B cell (primary cell): ENCODE results near the gene NPRL2. TPM values are rescaled to one million over a fixed set of nuclear protein-coding genes. Genes with fewer than 3 reads are reported as not detected.

Experiments used
- ATAC-seq: fragments of 200-7000 bp; cut with Tn5 transposase; one replicate; pipeline ENCODE4 v1.10.0; 2021; ENCODE audit warnings: low read depth, mild to moderate bottlenecking, moderate number of reproducible peaks, moderate library complexity
- CTCF ChIA-PET: fragments of 350-600 bp; sonication (Branson Sonifier 250); formaldehyde crosslinking; loops from one replicate; lab custom pipeline; 2021; ENCODE audit warnings: antibody characterized with exemption, inconsistent platforms; lab: Charles Lee
- POLR2A ChIA-PET: fragments of 350-600 bp; sonication (Branson Sonifier 250); formaldehyde crosslinking; loops from one replicate; lab custom pipeline; 2021; ENCODE audit warnings: antibody characterized with exemption; lab: Charles Lee
- DNase-seq: peaks from one replicate; pipeline ENCODE4 v3.0.0; 2013
- H2AFZ ChIP-seq: 2 replicates; pipeline ENCODE4 v1.6.1; 2012; ENCODE audit warnings: mild to moderate bottlenecking, low read depth, low read length; ENCODE audit not compliant: insufficient read depth, poor library complexity, severe bottlenecking
- H3K27ac ChIP-seq, 2 donors: 1 replicate in 1 of 2; 2 replicates in 1 of 2; pipeline ENCODE4 v1.5.1; 2012 to 2013; ENCODE audit warnings: low read length in 2 of 2, mild to moderate bottlenecking in 2 of 2, moderate library complexity in 1 of 2
- H3K27me3 ChIP-seq, 4 experiments: fragments of 200-600 bp in 1 of 4; sonication (generic) in 1 of 4; replicated peaks in 1 of 4; 1 replicate in 2 of 4; 2 replicates in 2 of 4; pipeline versions ENCODE4 v1.6.1 to v1.7.0; 2013 to 2016; ENCODE audit warnings: low read length in 3 of 4, mild to moderate bottlenecking in 2 of 4, mixed read lengths in 1 of 4, moderate library complexity in 1 of 4; ENCODE audit not compliant: insufficient read depth in 4 of 4, control insufficient read depth in 3 of 4; ENCODE audit errors: control extremely low read depth in 1 of 4
- H3K36me3 ChIP-seq, 2 experiments: replicated peaks in 1 of 2; 1 replicate in 1 of 2; 2 replicates in 1 of 2; pipeline versions ENCODE4 v1.6.1 to v1.7.1; 2013; ENCODE audit warnings: low read length in 1 of 2; ENCODE audit not compliant: insufficient read depth in 2 of 2, control insufficient read depth in 1 of 2; ENCODE audit errors: control extremely low read depth in 1 of 2, extremely low read depth in 1 of 2
- H3K4me1 ChIP-seq, 2 donors: fragments of 200-600 bp in 1 of 2; sonication (generic) in 1 of 2; 1 replicate in 1 of 2; 2 replicates in 1 of 2; pipeline versions ENCODE4 v1.5.1 to v1.6.1; 2013 to 2017; ENCODE audit warnings: low read length in 2 of 2; ENCODE audit not compliant: control insufficient read depth in 2 of 2, insufficient read depth in 2 of 2
- H3K4me2 ChIP-seq: replicated peaks from 2 replicates; pipeline ENCODE3; 2012; ENCODE audit warnings: mild to moderate bottlenecking, low read depth, low read length; ENCODE audit not compliant: poor library complexity, severe bottlenecking
- H3K4me3 ChIP-seq, 5 experiments: fragments of 200-600 bp in 1 of 5; sonication (generic) in 1 of 5; 1 replicate in 3 of 5; 2 replicates in 2 of 5; pipeline versions ENCODE4 v1.5.1 to v1.7.0; 2011 to 2016; ENCODE audit warnings: low read length in 4 of 5, mild to moderate bottlenecking in 4 of 5, low read depth in 2 of 5, control low read depth in 1 of 5, moderate library complexity in 1 of 5; ENCODE audit not compliant: insufficient read depth in 1 of 5; ENCODE audit errors: control extremely low read depth in 1 of 5, extremely low read depth in 1 of 5
- H3K79me2 ChIP-seq: fragments of 200-600 bp; sonication (generic); one replicate; pipeline ENCODE4 v1.6.0; 2016; ENCODE audit warnings: low read length; ENCODE audit not compliant: control insufficient read depth, insufficient read depth
- H3K9ac ChIP-seq: fragments of 200-600 bp; sonication (generic); 2 replicates; pipeline ENCODE4 v1.6.1; 2017; ENCODE audit warnings: mild to moderate bottlenecking, low read length, moderate library complexity
- H3K9me3 ChIP-seq, 3 donors: one replicate each; pipeline versions ENCODE4 v1.6.1 to v1.7.1; 2013; ENCODE audit warnings: low read length in 2 of 3; ENCODE audit not compliant: control insufficient read depth in 2 of 3, insufficient read depth in 1 of 3; ENCODE audit errors: control extremely low read depth in 1 of 3
- H4K20me1 ChIP-seq: 2 replicates; pipeline ENCODE4 v1.6.0; 2012; ENCODE audit warnings: mild to moderate bottlenecking, low read length; ENCODE audit not compliant: insufficient read depth, control insufficient read depth, poor library complexity, severe bottlenecking
- H3K27ac Mint-ChIP-seq: one replicate; pipeline ENCODE4 v1.8.0; 2021; ENCODE audit warnings: mixed read lengths
- H3K27me3 Mint-ChIP-seq: one replicate; pipeline ENCODE4 v1.8.0; 2021; ENCODE audit warnings: mixed read lengths
- H3K4me1 Mint-ChIP-seq: one replicate; pipeline ENCODE4 v1.8.0; 2021; ENCODE audit warnings: mixed read lengths
- H3K4me3 Mint-ChIP-seq: one replicate; pipeline ENCODE4 v1.8.0; 2021; ENCODE audit warnings: mixed read lengths
- H3K9me3 Mint-ChIP-seq: one replicate; pipeline ENCODE4 v1.8.0; 2022; ENCODE audit warnings: mixed read lengths; ENCODE audit not compliant: insufficient read depth
- CTCF ChIP-seq: fragments of 200-600 bp; IDR thresholded peaks from one replicate; pipeline ENCODE4 v1.8.0; 2022; ENCODE audit warnings: antibody characterized with exemption, mild to moderate bottlenecking
- EZH2 ChIP-seq: IDR thresholded peaks from 2 replicates; pipeline ENCODE4 v1.6.1; 2012; ENCODE audit warnings: borderline replicate concordance, low read depth, mild to moderate bottlenecking, moderate library complexity, low read length; ENCODE audit not compliant: insufficient read depth, poor library complexity, severe bottlenecking
- WGBS: methylation state at CpG from one replicate; pipeline ENCODE4 v1.1.5; 2013; ENCODE audit warnings: missing lambda C conversion rate; ENCODE audit not compliant: insufficient coverage; 5-methylcytosine and 5-hydroxymethylcytosine counted together
- intact Hi-C: fragments of 100-400 bp; cut with micrococcal nuclease; formaldehyde crosslinking; loops from one replicate; pipeline ENCODE4 v1.10.0; 2022
- polyA plus RNA-seq: library from polyadenylated mRNA; depleted of rRNA; stranded (reverse); fragments of >200 nt; gene quantifications from 2 replicates; pipeline ENCODE4 v1.2.3, GENCODE V29; 2012
- total RNA-seq, 2 donors: library from RNA; stranded (reverse); fragments of 120-200 nt in 1 of 2; gene quantifications; 1 replicate in 1 of 2; 2 replicates in 1 of 2; pipeline versions ENCODE4 v1.2.3 to v1.2.4, GENCODE V29; 2013 to 2022

The NPRL2 gene
- total and polyA plus RNA-seq, 2 donors (not counting 1 experiment from before 2014, with no cell fraction given) = 31.3 to 64.6 TPM

GRCh38 chr3:50378757-50379156 is 28.2 kb upstream of the NPRL2 start:
- Mint-ChIP-seq H3K27ac (no peak overlapping the region), H3K4me3 (no peak overlapping the region), H3K4me1 (no peaks in the 10 kb centered on the region), H3K27me3 (peaks cover 4% of the 10 kb centered on the region), H3K9me3 (no peaks in the 10 kb centered on the region)
- Histone ChIP-seq H3K4me3 (no peak overlapping the region), H3K9me3 (no peaks in the 10 kb centered on the region), H3K9ac (no peak overlapping the region), H3K27ac (no peak overlapping the region), H3K27me3 (no peaks in the 10 kb centered on the region), H3K36me3 (no peaks in the 10 kb centered on the region), H3K79me2 (no peaks in the 10 kb centered on the region), H2AFZ (no peak overlapping the region), H3K4me1 (no peaks in the 10 kb centered on the region), H3K4me2 (no peak overlapping the region), H4K20me1 (no peaks in the 10 kb centered on the region)
- ChIA-PET CTCF (no interaction called here), POLR2A (no interaction called here)
- no peak for ATAC-seq
- 94% methylated on average over 16 of the region's 17 CpGs for WGBS
- DNase-seq = no peak
- intact Hi-C loops = no loop called here
- TF ChIP-seq EZH2 (no peak), CTCF (no peak)

- H3K9me3 Mint-ChIP-seq = no peaks in the 10 kb centered on the region
- TF ChIP-seq EZH2 = no peak
- no peak for TF ChIP-seq CTCF
- H3K36me3 ChIP-seq = no peaks in the 10 kb centered on the region
- no peak overlapping the region for H3K4me2 ChIP-seq
- ATAC-seq (no peak), DNase-seq (no peak)
- H3K4me3 ChIP-seq = no peak overlapping the region
- no peak overlapping the region for H2AFZ ChIP-seq
- H3K4me1 ChIP-seq = no peaks in the 10 kb centered on the region
- no peaks in the 10 kb centered on the region for H3K79me2 ChIP-seq
- intact Hi-C loops = no loop called here
- H3K9ac ChIP-seq = no peak overlapping the region
- ChIA-PET POLR2A (no interaction called here), CTCF (no interaction called here)
- H3K27ac ChIP-seq = no peak overlapping the region
- no peak overlapping the region for H3K4me3 Mint-ChIP-seq
- H3K9me3 ChIP-seq = no peaks in the 10 kb centered on the region
- H4K20me1 ChIP-seq = no peaks in the 10 kb centered on the region
- WGBS = 98% methylated on average over 4 of the region's 6 CpGs
- H3K27me3 Mint-ChIP-seq = peaks cover 2% of the 10 kb centered on the region
- H3K27me3 ChIP-seq = no peaks in the 10 kb centered on the region
- no peak overlapping the region for H3K27ac Mint-ChIP-seq
- H3K4me1 Mint-ChIP-seq = no peaks in the 10 kb centered on the region
These were observed 27.4 kb upstream of the NPRL2 start for GRCh38 chr3:50378024-50378423.
